GM18861 (cell line): Measurements from ENCODE around the gene EPB42.
"Not testable (repeated sequence)": the region's sequence is repeated elsewhere in the genome, so short reads cannot be mapped to it uniquely, and the experiment has no call there.

Source experiments
- ATAC-seq: cut with Tn5 transposase; IDR thresholded peaks from one replicate; pipeline ENCODE4 v1.9.1; 2021; ENCODE audit not compliant: unreplicated experiment

Gene EPB42

GRCh38 chr15:43187544-43188155, 33.2 kb downstream of the EPB42 start:
- no peak for ATAC-seq

- no peak for ATAC-seq
Observed at GRCh38 chr15:43186003-43186353, 34.8 kb downstream of the EPB42 start.

- peak; percentile 78 for ATAC-seq
Observed at GRCh38 chr15:43185157-43186002, 35.4 kb downstream of the EPB42 start, which contains the start of gene CCNDBP1. Gene CCNDBP1, plus strand, starts transcription at chr15:43185403. Its CDS starts 96 bp downstream, at chr15:43185499.

DNA sequence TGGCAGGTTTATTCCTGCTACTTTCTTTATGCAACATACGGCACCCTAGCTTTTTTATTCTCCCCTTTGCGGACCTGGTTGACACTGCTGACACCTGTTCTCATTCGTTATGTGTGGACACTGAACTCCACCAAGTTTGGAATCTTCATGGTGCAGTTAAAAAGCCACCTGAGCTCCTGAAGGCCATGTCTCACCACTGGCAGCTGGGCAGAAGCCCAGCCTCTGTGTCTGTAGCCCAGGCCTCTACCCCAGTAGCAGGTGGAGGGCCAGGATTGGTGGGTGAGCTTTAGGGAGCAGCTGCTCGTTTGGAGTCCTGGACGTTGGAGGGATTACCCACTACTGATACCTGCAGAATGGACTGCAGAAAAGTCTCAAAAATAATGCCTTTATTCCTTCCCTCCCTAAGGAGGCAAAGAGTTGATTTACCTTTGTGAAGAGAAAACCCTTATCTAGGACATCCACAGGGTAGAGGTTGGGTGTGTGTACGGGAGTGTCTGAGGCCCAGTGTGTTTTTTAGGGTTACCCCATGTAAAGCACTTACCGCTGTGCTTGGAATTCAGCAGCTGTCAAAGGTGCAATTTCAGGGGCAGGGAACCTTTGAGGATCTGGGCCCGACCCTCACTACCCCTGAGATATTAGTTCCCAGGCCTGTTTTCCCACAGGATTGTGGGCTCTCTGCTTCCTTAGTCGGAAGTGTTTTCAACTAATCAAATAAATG, 36.3 kb downstream of the EPB42 start:
- no peak for ATAC-seq

DNA sequence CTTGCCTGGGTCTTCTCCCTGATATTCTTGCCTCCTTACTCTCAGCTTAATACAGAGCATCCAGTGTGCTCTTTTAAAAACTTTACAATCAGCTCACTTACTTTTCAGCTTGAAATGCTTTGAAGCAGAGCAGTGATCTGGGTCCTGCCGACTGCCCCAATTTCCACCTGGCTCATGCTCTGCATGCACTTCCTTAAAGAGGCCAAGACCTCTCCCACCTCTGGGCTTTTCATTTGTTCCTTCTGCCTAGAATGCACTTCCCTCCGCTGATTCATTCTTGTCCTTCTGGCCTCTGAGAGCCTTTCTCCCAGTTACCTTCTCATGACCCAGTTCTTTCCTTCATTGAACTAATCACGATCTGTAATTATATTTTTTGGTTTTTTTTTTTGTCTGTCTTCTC, 37.5 kb downstream of the EPB42 start:
- ATAC-seq, result no peak

DNA sequence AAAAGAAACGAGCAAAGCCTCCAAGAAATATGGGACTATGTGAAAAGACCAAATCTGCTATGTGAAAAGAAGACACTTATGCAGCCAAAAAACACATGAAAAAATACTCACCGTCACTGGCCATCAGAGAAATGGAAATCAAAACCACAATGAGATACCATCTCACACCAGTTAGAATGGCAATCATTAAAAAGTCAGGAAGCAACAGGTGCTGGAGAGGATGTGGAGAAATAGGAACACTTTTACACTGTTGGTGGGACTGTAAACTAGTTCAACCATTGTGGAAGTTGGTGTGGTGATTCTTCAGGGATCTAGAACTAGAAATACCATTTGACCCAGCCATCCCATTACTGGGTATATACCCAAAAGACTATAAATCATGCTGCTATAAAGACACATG, 43.7 kb downstream of the EPB42 start:
- ATAC-seq, result not testable (repeated sequence)

DNA sequence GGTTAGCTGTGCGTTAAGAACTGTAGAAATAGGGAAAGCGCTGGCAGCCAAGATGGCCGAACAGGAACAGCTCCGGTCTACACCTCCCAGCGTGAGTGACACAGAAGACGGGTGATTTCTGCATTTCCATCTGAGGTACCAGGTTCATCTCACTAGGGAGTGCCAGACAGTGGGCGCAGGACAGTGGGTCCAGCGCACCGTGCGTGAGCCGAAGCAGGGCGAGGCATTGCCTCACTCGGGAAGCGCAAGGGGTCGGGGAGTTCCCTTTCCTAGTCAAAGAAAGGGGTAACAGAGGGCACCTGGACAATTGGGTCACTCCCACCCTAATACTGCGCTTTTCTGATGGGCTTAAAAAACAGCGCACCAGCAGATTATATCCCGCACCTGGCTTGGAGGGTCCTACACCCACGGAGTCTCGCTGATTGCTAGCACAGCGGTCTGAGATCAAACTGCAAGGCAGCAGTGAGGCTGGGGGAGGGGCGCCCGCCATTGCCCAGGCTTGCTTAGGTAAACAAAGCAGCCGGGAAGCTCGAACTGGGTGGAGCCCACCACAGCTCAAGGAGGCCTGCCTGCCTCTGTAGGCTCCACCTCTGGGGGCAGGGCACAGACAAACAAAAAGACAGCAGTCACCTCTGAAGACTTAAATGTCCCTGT, 45.0 kb downstream of the EPB42 start:
- not testable (repeated sequence) for ATAC-seq

DNA sequence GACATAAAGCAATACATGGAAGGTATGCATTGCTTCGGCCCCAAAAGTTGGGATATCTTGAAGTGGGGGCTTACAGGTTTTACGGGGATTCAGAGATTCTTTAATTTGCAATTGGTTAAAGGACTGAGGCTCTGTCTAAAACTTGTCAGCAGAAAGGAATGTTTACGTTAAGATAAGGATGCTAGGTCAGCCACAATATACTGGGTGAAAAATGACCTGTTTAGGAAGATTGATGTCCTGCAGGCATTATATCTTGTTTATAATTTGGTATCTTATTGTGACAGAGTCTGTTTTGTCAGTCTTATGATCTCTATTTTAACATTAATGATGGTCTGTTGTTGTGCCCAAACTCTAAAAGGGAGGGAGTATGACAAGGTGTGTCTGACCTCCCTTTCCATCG, 50.9 kb downstream of the EPB42 start:
- ATAC-seq, result no peak

GRCh38 chr15:43168192-43169107, 52.4 kb downstream of the EPB42 start:
- no peak for ATAC-seq

- ATAC-seq, result not testable (repeated sequence)
Observed at GRCh38 chr15:43167261-43167660, 53.6 kb downstream of the EPB42 start.

DNA sequence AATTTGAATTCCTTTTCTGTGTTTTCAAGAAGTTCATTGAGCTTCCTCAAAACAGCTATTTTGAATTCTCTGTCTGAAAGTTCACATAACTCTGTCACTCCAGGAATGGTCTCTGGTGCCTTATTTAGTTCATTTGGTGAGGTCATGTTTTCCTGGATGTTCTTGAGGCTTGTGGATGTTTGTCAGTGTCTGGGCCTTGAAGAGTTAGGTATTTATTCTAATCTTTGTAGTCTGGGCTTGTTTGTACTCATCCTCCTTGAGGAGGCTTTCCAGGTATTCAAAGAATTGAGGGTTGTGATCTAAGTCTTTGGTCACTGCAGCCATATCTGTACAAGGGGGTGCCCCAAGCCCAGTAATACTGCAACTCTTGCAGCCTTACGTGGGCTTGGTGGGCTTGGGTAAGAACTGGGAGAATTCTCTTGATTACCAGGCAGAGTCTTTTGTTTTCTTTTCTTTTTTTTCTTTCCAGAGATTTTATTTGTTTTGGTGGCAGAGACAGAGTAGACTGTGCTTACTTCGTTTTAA, 55.0 kb downstream of the EPB42 start:
- no peak for ATAC-seq

- ATAC-seq, result no peak
Observed at GRCh38 chr15:43153269-43153668, 67.5 kb downstream of the EPB42 start.

DNA sequence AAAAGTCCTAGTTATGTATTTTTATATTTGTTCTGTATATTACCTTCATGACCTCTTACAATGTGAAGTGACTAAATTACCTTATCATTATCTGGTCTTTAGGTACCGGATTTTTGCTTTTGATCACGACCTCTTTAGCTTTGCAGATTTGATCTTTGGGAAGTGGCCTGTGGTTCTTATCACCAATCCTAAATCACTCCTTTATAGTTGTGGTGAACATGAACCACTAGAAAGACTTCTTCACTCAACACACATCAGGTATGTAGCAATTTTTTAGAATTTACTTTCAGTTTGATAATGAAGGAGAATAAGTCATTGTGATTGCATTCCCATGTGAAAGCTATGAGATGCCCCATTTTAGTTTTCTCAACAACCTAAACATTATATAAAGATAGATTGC, 69.1 kb downstream of the EPB42 start:
- no peak for ATAC-seq

- no peak for ATAC-seq
Observed at GRCh38 chr15:43150191-43150929, 70.5 kb downstream of the EPB42 start.
